GM12878 (cell line): Measurements from ENCODE around the gene FIGNL2. TPM values are rescaled to one million over a fixed set of nuclear protein-coding genes. Genes with fewer than 3 reads are reported as not detected.

Experiments used
- ATAC-seq: fragments of 200-7000 bp; cut with Tn5 transposase; 3 replicates; pipeline ENCODE4 v1.9.1; 2020; ENCODE audit warnings: mild to moderate bottlenecking, moderate library complexity
- BruUV-seq: library from RNA; stranded (reverse); fragments of 400-500 nt; replicated peaks from 2 replicates; lab custom pipeline; 2021; lab: Mats Ljungman, UMichigan
- CTCF ChIA-PET: fragments of 300-600 bp; sonication (Branson Sonifier 250); formaldehyde crosslinking; extraction: SDS; loops from one replicate; lab custom pipeline; 2021; ENCODE audit warnings: inconsistent platforms; lab: Yijun Ruan, JAX
- POLR2A ChIA-PET: fragments of 350-600 bp; formaldehyde crosslinking; extraction: SDS; loops from one replicate; lab custom pipeline; 2021; ENCODE audit warnings: inconsistent platforms; lab: Charles Lee
- RAD21 ChIA-PET: fragments of 300-600 bp; sonication (Branson Sonifier 250); formaldehyde crosslinking; loops from one replicate; lab custom pipeline; 2023; ENCODE audit warnings: antibody characterized with exemption; ENCODE audit not compliant: unreplicated experiment; lab: Charles Lee
- SMC1A ChIA-PET: fragments of 300-600 bp; sonication (Branson Sonifier 250); formaldehyde crosslinking; loops from one replicate; lab custom pipeline; 2023; ENCODE audit not compliant: unreplicated experiment, uncharacterized antibody; lab: Charles Lee
- DNase-seq: peaks from one replicate; pipeline ENCODE4 v3.0.0-alpha.2; 2011; ENCODE audit warnings: low read depth, low spot score
- FAIRE-seq: peaks from 3 replicates; lab custom pipeline; 2011; peaks lifted over from hg19 to GRCh38; lab: Jason Lieb, UNC
- H2AFZ ChIP-seq: 2 replicates; pipeline ENCODE4 v1.6.0; 2011; ENCODE audit warnings: low read depth, low read length, control low read depth; ENCODE audit not compliant: control insufficient read depth
- H3K27ac ChIP-seq: 2 replicates; pipeline ENCODE4 v1.5.1; 2011; ENCODE audit warnings: control low read depth; ENCODE audit not compliant: control insufficient read depth, insufficient read depth
- H3K27me3 ChIP-seq, 2 experiments: replicated peaks in 1 of 2; 2 replicates each; pipeline versions ENCODE4 v1.6.0 to v1.6.1; 2011; ENCODE audit warnings: low read length in 1 of 2; ENCODE audit not compliant: control insufficient read depth in 2 of 2, insufficient read depth in 2 of 2
- H3K36me3 ChIP-seq, 2 experiments: 2 replicates each; pipeline ENCODE4 v1.5.1; 2011; ENCODE audit warnings: low read length in 1 of 2; ENCODE audit not compliant: control insufficient read depth in 2 of 2, insufficient read depth in 2 of 2
- H3K4me1 ChIP-seq: 2 replicates; pipeline ENCODE4 v1.6.1; 2011; ENCODE audit warnings: mild to moderate bottlenecking, low read length, moderate library complexity, mixed read lengths; ENCODE audit not compliant: control insufficient read depth, insufficient read depth
- H3K4me2 ChIP-seq: 2 replicates; pipeline ENCODE4 v1.6.0; 2011; ENCODE audit warnings: control low read depth; ENCODE audit not compliant: control insufficient read depth, insufficient read depth
- H3K4me3 ChIP-seq: fragments of 200-600 bp; sonication (generic); 2 replicates; pipeline ENCODE4 v1.5.1; 2016
- H3K79me2 ChIP-seq: 2 replicates; pipeline ENCODE4 v1.6.0; 2011; ENCODE audit warnings: low read length; ENCODE audit not compliant: control insufficient read depth, insufficient read depth
- H3K9ac ChIP-seq: 2 replicates; pipeline ENCODE4 v1.8.0; 2011; ENCODE audit warnings: low read length, control low read depth, mixed read lengths; ENCODE audit not compliant: control insufficient read depth, insufficient read depth
- H3K9me3 ChIP-seq: replicated peaks from 3 replicates; pipeline ENCODE4 v1.5.1; 2011; ENCODE audit warnings: mild to moderate bottlenecking, low read length; ENCODE audit not compliant: control insufficient read depth, insufficient read depth
- H4K20me1 ChIP-seq: 2 replicates; pipeline ENCODE4 v1.6.0; 2011; ENCODE audit not compliant: control insufficient read depth, insufficient read depth
- BRCA1 ChIP-seq: IDR thresholded peaks from 2 replicates; pipeline ENCODE4 v1.6.1; 2011; ENCODE audit warnings: low read depth, low read length, improper control_type of control experiment
- CUX1 ChIP-seq: IDR thresholded peaks from 2 replicates; pipeline ENCODE4 v1.6.1; 2012; ENCODE audit warnings: improper control_type of control experiment, low read depth, low read length; ENCODE audit not compliant: insufficient replicate concordance
- JUND ChIP-seq: IDR thresholded peaks from 2 replicates; pipeline ENCODE4 v1.6.1; 2012; ENCODE audit warnings: low read depth, mild to moderate bottlenecking, low read length, improper control_type of control experiment, moderate library complexity
- NBN ChIP-seq: fragments of 450-650 bp; IDR thresholded peaks from 2 replicates; pipeline ENCODE4 v1.6.1; 2016
- NR2F1 ChIP-seq: fragments of 450-650 bp; conservative IDR thresholded peaks from 2 replicates; pipeline ENCODE4 v1.6.1; 2017; ENCODE audit warnings: mild to moderate bottlenecking
- PML ChIP-seq: IDR thresholded peaks from 2 replicates; pipeline ENCODE4 v1.6.1; 2012; ENCODE audit warnings: low read length, inconsistent platforms
- PRDM15 ChIP-seq: fragments of 450-650 bp; formaldehyde crosslinking; IDR thresholded peaks from 2 replicates; pipeline ENCODE4 v1.4.0; 2020; ENCODE audit warnings: mild to moderate bottlenecking, moderate library complexity
- RCOR1 ChIP-seq: conservative IDR thresholded peaks from 2 replicates; pipeline ENCODE4 v1.6.1; 2012; ENCODE audit warnings: low read depth, low read length, improper control_type of control experiment
- SMAD5 ChIP-seq: IDR thresholded peaks from 2 replicates; pipeline ENCODE4 v1.6.1; 2016; ENCODE audit warnings: antibody characterized with exemption, low read depth
- SUZ12 ChIP-seq: fragments of 200-600 bp; sonication (generic); IDR thresholded peaks from one replicate; pipeline ENCODE4 v1.6.1; 2018; ENCODE audit warnings: antibody characterized with exemption, mild to moderate bottlenecking; ENCODE audit not compliant: unreplicated experiment
- ZBTB11 ChIP-seq: fragments of 450-650 bp; formaldehyde crosslinking; IDR thresholded peaks from 2 replicates; pipeline ENCODE4 v1.5.0; 2022; ENCODE audit warnings: mild to moderate bottlenecking, missing genetic modification characterization
- WGBS: methylation state at CpG from one replicate; pipeline ENCODE4 v1.1.6; 2016; ENCODE audit warnings: low lambda C conversion rate; ENCODE audit not compliant: insufficient replicate concordance, insufficient coverage; ENCODE audit errors: missing lambda C conversion rate; 5-methylcytosine and 5-hydroxymethylcytosine counted together
- in situ Hi-C: fragments of 300-500 bp; cut with MboI; formaldehyde crosslinking; loops from 9 replicates; pipeline ENCODE4 v1.14.3; 2018; ENCODE audit warnings: mixed read lengths
- intact Hi-C: fragments of 100-400 bp; cut with micrococcal nuclease; formaldehyde crosslinking; loops from one replicate; pipeline ENCODE4 v1.14.2; 2022; ENCODE audit not compliant: unreplicated experiment
- polyA plus RNA-seq, 11 experiments: library from polyadenylated mRNA; depleted of rRNA in 4 of 11; unstranded in 6 of 11; stranded (reverse) in 5 of 11; fragments of >200 nt; fragmentation: Nextera tagmentation in 4 of 11; fragmentation: Illumina TruSeq in 1 of 11; extraction: Ambion mirVana in 4 of 11; extraction: Trizol in 1 of 11; gene quantifications; 1 replicate in 1 of 11; 2 replicates in 10 of 11; pipeline versions ENCODE4 v1.2.1 to v1.2.3, GENCODE V29; 2011 to 2016; ENCODE audit warnings: inconsistent platforms in 2 of 11, missing spikeins in 2 of 11, low read depth in 1 of 11
- total RNA-seq, 4 experiments: library from RNA; depleted of rRNA in 3 of 4; stranded (reverse); fragments of >200 nt in 3 of 4; fragmentation: Illumina TruSeq in 1 of 4; extraction: Trizol in 1 of 4; gene quantifications; 2 replicates each; pipeline versions ENCODE4 v1.2.1 to v1.2.3, GENCODE V29; 2013 to 2021

FIGNL2 gene
- total and polyA plus RNA-seq, 10 of the 15 experiments (the other 5 are each of a cell fraction or from before 2014, with no cell fraction given): not detected

DNA sequence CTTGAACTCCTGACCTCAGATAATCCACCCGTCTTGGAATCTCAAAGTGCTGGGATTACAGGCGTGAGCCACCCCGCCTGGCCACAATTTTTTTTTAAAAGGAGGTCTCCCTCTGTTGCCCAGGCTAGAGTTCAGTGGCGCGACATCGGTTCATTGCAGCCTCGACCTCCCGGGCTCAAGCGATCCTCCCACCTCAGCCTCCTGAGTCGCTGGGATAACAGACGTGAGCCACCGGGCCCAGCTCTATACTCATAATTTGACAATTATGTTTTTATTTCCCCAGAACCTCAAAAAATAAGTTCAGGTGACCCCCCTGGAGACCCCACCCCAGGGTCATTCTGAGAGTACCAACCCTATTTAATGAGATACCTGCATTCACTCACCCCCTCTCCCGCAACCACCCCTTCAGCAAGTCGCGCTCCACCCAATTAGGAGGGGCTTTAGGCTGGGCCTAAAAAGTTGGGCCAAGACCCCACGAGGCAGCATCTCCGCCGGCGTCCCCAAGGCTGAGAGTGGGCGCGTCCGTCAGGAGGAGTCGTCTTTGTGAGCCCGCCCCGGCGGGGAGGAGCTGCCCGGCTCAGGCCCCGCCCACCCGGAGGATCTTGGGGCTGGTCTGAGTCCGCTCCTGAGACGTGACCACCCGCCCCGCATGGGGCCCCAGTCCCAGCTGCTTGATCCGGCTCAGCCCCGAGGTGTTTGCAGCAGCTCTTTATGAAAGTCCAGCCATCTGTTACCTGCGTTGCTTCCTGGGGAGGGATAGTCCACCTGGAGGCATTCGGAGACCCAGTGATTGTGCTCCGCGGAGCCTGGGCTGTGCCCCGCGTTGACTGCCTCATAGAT, 39.2 kb upstream of the FIGNL2 start, which contains the start of gene ANKRD33:
Gene ANKRD33 (plus strand): TSS at position 628 of the 840 bp plus-strand sequence. CDS start 84 bp downstream, at position 712.
- POLR2A ChIA-PET: no interaction called here
- SMC1A ChIA-PET: no interaction called here
- DNase-seq (no peak), ATAC-seq (no peak), FAIRE-seq (no peak)
- 76% methylated on average over 41 of the region's 41 CpGs for WGBS
- intact Hi-C loops: no loop called here
- H3K79me2 ChIP-seq: no peaks in the 10 kb centered on the region
- RAD21 ChIA-PET: no interaction called here
- no peak within 1 kb of the TSS for H3K9ac ChIP-seq
- H4K20me1 ChIP-seq: no peaks in the 10 kb centered on the region
- CTCF ChIA-PET: interaction anchor here (2.3 kb wide), 1 partner anchor 12 kb away, joined by 14 read pairs; no protein-coding TSS in a partner anchor
- no peak within 1 kb of the TSS for H3K4me2 ChIP-seq
- in situ Hi-C loops: no loop called here
- H3K4me3 ChIP-seq: no peak within 1 kb of the TSS
- no peaks in the 10 kb centered on the region for H3K36me3 ChIP-seq
- no TSS peak for BruUV-seq
- H3K9me3 ChIP-seq: no peaks in the 10 kb centered on the region; the same call in 2 of the 3 replicates
- no peaks in the 10 kb centered on the region for H3K4me1 ChIP-seq
- no peak within 1 kb of the TSS for H2AFZ ChIP-seq
- no peak within 1 kb of the TSS for H3K27ac ChIP-seq
- H3K27me3 ChIP-seq: no peaks in the 10 kb centered on the region
- TF ChIP-seq NR2F1 (no peak), PRDM15 (no peak), JUND (no peak), ZBTB11 (CRISPR knock-in tag) (no peak), BRCA1 (no peak), CUX1 (no peak), SMAD5 (no peak), SUZ12 (no peak), NBN (no peak), RCOR1 (no peak), PML (no peak)
